NT2/D1 (cell line): ENCODE data around the gene ACMSD.
A peak's percentile ranks its signal among the peaks of the same experiment; 100 is the strongest.

Experiments
- SUZ12 ChIP-seq: IDR thresholded peaks from 2 replicates; pipeline ENCODE4 v1.6.1; 2011; ENCODE audit not compliant: insufficient read length, insufficient read depth; ENCODE audit errors: extremely low read depth
- YY1 ChIP-seq: IDR thresholded peaks from 2 replicates; pipeline ENCODE4 v1.6.1; 2011; ENCODE audit not compliant: insufficient read length, insufficient read depth
- ZNF274 ChIP-seq: IDR thresholded peaks from 2 replicates; pipeline ENCODE4 v1.6.1; 2011; ENCODE audit warnings: mild to moderate bottlenecking, low read depth, low read length

DNA sequence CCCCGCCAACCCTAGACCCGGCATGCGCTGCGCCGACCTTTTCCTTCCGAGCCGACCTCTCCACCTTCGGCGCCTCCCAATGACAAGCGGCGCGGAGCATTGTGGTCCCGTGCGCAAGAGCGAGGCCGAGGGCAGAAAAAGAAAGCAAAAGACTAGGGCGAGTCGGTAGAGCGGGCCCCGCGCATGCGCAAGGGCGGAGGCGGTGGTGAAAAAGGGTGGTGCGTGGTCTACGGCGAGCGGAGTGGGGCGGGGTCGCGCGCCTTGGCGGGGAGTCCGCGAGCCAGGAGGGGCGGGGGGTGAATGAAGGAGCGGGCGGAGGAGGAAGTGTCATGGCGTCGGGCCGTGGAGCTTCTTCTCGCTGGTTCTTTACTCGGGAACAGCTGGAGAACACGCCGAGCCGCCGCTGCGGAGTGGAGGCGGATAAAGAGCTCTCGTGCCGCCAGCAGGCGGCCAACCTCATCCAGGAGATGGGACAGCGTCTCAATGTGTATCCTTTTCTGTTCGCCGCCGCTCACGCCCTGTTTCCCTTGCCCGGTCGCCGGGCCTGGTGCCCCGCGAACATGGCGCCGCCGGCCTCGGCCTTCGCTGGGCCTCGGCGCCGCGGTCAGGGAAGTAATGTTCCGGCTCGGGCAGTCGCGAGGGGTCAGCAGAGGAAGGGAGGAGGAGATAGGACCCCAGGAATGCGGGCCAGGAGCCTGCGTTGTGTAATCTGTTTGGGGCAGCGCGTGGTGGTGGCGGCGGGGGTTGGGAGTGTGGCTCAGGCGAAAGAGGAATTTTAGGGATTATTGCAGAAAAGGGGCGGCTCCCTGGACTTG, 80.3 kb downstream of the ACMSD start, which contains the start of gene CCNT2:
- TF ChIP-seq YY1, result peak; percentile 72
- no peak for TF ChIP-seq ZNF274
- TF ChIP-seq SUZ12, result no peak
